HS-27A (cell line): ENCODE data around the gene GRID1.

Experiments used
- DNase-seq: peaks from one replicate; pipeline ENCODE4 v3.0.0-alpha.2; 2012; ENCODE audit warnings: low read depth, missing footprints

Gene GRID1

DNA sequence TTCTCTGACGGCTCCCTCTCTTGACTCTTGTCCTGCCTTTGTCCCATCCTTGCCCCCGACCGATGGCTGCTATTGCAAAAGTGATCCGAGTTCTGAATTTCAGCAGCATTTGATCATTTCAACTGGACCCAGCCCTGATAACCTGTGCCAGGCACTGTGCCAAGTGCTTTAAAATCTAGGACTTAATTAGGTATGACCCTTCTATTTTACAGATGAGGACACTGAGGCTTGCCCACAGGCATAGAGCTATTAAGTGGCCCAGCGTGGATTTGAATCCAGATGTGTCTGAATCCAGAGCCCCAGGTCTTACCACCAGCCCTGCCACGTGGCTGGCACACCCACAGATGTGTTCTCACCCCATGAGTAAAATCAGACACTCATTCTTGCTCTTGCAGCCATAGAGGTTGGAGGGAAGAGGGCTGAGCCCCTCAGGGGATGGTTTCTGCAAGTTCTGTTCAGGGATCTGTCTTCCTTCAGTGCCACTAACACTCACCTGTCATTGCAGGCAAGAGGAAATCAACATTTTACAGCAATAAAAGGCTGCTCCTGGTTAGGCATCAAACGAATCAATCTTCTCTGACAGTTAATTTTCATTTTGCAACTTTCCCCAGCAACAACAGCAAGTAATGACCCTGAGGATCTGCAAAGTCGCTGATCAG is 101.2 kb downstream of the GRID1 start:
- no peak for DNase-seq

DNA sequence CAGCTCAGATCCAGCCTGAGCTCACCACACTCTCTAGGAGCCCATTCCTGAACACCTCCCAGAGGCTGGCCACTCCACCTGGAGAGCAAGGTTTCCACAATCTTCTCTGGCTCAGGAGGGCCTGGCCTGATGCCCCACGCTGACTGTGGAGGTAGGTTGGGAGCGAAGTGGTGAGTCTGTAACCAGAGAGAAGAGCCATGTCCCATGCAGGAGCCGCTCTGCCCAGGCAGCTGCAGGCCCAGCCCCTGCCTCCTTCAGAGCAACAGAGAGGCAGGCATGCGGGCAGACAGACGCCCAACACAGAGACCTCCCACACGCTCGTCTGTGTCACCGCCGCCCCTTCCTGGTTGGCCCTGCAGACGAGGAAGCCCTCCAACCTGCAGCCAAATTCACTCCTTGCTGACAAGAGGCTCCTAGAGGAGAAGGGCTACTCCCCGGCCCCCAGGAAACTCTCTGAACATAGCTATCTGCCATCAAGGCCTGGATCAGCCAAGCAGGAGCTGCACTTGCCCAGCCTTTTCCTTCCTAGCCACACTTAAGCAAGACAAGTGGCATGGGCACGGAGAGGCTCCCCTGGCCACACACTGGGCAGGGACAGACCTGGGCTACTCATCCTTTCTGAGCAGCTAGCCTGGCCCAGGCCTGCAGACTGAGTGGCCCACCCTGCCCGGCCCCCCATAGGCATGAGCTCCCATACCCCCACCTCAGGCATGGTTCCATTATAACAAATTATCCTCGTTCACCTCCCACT is 101.9 kb downstream of the GRID1 start:
- no peak for DNase-seq

DNA sequence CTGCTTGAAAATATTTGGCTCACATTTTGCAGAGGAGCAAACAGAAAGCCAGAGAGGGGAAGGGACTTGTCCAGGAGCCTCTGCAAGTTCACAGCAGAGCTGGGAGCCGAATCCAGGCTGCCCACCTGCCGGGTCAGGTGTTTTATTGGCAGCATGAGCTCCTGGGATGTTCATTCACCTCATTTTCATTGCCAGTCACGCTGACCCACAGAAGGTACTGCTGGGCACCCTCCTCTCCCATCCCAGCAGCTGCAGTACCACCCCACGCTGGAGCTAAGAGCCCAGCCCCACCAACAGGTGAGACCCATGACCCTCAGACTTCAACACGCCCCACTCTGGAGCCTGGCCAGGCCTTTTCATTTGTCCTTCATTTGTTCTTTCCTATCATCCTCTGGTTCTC is 102.7 kb downstream of the GRID1 start:
- DNase-seq = no peak

DNA sequence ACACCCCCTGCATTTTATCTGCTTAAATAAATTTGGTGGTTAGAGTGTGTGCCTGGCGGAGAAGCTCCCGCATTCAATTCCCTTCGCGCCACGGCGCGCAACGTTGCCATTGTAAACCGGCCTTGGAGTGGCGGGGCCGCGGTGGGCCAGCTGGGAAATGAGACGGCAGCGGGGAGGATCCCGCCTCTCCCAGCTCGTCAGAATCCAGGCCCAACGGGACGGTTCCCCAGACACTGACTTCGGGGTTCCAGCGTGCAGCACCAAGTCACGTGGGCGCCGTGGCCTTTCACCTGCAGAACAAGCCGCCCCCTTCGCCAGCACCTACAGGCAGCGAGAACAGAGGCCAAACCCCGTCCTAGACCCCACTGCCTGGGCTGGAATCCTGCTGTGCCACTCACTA is 103.4 kb downstream of the GRID1 start:
- DNase-seq = no peak

DNA sequence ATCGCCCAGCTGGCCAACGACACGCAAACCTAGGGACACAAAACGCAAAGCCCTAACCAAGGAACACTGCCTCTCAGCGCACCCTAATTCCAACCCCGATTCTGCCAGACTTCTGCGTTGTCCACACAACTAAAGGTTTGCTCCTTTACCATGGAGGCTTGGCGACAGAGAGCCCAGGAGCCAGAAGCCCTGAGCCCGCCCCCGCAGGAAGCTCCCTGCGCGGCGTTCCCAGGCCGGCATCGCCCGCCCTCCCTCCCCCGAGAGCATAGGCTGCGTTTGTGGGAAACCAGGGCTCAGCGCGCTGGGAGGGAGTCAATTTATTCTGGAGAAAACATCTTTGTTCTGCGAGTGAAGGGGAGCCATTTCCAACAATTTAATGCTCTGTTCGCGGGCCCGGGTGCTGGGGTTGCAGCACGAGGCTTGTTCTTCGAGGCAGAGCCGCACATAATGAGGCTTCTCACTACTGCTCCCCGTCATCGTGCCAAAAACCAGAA is 103.9 kb downstream of the GRID1 start:
- no peak for DNase-seq

DNA sequence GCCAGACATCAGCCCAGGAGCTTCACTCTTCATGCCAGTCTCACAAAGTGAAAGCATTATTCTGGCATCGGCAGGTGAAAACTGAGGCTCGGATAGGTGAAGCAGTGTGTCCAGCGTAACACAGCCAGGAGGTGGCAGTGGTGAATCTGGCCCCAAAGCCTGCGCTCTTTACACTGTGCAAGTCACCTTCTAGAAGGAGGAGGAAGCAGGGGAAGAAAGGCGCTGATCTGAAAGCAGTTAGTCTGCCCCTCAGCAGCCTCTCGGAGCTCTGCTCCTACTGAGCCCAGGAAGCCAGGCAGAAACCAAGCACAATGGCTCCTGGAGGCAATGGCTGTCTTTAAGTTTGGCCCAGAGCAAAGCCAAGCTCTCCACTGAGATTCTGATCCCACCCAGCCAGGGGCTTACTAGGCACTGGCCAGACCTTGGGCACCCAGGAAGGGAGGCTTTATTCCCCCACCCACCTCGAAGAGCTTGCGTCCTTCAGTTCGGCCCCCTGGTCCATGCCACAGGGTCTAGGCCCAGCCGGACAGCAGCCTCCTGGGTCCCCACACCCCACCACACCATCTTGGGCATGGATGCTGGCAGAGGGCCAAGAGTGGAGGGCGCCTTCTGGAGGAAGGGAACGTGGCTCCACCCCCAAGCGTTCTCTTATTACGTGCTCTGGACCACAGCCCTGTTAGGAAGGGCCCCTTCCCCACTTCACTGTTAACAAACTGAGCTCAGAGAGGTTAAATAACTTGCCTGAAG is 104.5 kb downstream of the GRID1 start:
- no peak for DNase-seq

DNA sequence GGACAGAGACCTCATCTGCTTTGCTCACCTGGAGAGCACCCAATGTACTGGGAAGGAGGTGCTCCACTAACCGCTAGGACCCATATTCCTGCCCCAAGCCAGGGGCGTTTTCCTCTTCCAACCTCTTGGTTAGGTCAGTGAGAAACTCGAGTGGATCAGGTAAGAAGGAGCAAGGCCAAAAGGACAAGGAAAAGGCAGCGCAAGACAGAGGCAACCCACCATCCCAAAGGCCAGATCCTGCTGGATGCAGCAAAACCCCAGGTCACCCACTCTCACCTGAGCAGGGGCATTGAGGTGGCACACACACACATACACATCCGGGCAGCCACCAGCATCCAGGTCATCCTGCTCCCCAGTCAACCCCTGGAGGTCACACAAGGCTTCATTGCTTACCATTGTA is 105.1 kb downstream of the GRID1 start:
- no peak for DNase-seq

DNA sequence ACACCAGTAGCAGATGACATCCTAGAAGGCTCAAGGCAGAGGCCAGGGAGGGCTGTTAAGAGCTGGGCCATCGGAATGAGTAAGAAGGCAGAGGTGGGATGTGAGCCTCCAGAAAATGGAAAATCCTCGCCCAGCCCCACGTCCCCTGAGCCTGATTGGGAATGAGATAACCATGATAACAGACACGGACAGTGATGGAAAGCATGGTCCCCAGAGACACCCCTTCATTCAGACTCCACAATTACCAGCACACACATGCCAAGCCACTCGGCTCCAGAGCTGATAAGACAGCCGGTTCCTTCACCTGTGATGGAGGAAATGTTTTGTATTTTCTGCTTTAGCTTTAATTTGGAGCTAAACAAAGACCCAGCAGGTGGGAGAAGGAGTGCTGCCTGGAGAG is 106.0 kb downstream of the GRID1 start:
- no peak for DNase-seq

DNA sequence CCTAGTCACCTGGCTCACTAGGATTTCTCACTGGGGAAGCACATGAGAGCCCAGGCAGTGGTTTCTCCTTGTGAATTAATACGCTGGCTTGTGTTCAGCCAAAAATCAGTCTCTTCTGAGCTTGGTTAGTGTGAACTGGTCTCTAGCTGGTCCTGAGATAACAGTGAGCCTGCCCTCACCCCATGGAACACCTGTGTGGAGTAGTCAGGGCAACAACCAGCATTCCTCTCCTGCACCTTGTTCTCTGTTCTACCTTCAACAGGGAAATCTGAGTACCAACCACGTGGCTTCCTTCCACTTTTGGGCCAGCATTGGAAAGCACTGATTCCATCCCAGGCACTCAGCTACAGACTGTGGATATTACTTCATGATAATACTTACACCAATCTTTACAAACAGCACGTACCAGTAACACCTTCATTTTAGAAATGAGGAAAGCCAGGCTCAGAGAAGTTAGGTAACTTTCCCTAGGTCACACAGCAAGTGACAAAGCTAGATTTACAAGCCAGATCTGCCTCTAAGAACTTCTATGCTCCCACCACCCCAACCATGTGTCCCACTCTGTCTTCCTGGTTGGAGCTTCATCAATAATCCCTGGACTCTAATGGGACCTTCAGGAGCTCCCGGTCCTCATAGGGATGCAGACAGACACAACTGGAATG is 106.6 kb downstream of the GRID1 start:
- DNase-seq = no peak

DNA sequence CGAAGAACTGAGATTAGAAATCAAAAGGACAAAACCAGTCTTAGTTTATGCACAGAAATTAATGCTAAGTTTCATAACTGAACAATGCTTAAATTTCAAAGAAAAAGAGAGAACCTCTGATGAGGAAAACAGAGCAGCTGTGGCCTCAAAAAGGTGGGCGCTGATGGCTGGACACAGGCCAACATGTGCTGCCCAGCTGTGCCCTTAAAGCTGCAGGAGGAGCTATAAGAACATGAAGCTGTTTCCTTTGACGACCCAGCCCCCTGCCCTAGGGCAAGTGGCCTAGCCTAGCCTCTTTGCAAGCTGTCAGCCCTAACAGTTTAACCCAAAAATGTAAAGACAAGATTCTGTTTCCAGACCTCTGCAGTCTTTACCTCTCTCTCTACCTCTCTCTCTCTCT is 107.7 kb downstream of the GRID1 start:
- no peak for DNase-seq

DNA sequence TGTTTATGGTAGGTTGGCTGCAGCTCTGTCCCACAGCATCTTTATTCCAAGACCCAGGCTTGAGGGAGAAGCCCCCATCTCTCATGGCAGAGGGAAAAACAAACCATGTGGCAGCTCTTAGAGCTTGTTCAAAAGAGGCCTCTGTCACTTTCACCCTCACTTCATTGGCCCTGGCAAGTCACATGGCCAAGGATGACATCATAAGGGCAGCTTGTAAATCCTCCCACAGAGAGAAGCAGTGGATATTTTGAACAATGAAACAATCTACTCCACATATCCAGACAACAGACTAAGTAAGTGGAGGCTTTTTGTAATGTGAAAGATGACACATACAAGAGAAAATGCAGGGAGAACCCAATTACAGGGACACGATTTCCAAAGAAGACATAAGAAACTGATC is 108.1 kb downstream of the GRID1 start:
- no peak for DNase-seq

DNA sequence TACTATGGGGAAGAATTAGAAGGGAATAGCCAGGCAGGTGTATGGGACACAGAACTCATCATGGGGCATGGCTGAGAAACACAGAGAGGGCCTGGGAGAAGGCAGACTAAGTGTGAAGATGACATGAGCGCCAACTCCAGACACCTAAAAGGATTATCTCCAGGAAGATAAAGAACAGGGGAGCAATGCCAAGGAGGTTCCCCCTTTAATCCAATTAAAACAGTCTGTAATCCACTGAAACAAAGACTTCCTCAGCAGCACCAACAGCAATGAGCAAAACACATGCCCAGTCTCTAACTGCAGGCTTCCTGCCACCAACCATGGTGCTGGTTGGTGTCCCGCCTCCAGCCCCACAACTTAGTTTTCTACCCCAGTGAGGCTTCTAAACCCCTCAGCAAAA is 108.9 kb downstream of the GRID1 start:
- DNase-seq = no peak

DNA sequence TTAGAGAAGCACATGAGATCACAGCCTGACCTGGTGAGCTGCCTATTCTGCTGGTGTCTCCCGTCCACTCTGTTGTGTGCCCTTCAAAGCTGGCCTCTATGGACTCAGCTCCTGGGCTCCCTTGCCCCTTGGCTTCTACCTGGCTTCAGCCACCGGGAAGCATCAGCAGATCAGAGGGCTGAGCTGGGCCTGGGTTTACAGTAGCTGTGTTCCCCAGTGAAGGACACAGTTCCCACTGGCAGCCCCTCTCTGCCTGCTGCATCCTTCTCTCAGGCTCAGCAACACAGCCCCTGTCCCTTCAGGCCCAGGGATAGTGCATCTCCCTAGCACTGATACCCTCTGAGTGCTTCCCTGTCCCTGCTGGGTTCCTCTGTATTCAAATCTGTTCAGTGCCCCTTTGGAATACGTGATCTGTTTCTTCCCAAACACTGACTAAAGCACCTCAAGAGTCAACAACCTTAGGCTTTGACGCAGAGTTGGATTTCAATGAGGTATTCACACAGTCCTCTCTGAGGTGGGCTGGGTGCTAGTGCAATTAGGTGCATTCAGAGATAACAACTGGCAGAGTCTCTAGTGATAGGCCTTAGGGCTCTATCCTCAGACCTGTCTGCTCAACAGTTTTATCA is 109.8 kb downstream of the GRID1 start:
- DNase-seq = no peak

DNA sequence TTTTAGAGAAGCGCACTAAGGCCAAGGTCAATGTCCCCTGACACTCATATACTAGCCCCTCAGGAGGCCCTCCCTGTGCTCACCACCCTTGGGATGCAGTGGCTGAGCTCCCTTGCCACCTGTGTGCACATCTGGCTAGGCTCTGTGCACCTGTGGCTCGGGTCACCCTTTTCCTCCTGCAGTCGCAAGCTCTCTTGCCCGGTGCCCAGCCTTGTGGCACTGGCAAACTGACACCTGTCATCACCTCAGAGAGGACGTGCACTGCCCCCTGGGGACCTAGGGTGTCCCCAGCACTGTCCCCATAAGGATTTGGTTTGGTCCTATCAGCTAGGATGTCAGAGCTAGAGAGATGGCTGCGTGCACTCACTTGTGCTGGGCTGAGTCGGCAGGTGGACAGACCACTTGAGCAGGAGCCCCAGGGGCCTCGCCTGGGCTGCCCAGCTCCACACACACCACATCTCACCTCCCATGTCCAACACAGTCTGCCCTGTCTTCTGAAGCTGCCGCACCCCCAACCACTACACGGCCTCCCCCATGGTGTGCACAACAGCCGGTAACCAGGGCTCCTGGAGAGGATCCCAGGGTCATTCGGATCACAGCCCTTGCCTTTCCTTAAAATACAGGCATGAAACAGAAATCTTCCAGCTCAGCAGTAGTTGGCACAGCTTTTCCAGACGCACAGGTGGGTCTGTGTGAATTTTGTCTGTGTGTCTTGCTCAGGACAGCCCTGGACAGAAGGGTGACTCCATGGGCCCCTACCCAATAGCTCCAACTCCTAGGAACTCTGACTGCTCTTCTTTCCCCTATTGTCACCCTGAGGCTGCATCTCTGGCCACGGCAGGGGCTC is 111.0 kb downstream of the GRID1 start:
- DNase-seq = no peak

DNA sequence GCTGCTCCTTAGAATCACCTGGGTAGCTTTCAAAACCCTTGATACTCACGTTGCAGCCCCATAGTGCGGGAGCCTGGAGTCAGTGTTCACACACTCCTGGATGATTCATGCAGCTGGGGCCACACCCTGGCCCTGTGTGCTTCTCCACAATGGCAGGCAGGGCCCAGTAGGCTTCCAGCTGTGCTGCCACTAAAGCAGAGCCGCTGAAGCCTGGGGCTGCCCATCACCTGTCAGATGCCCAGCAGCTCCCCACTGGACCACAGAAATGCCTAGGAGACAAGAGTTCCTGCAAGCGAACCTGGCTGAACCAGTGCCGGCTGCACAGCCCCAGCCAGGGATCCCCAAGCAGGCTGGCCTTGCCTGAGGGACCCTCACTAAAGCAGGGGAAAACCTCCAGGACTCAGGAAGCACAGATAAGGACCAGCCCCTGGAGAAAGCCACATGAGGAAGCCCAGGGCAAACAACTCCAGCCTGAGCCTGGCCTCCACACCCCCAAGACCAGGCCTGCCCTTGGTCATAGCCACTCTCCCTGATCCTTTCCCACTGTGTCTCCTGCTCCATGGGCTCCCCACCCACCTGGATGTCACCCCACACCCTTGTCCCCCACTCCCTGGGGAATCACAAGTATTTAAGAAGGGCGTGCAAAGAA is 111.9 kb downstream of the GRID1 start:
- no peak for DNase-seq

DNA sequence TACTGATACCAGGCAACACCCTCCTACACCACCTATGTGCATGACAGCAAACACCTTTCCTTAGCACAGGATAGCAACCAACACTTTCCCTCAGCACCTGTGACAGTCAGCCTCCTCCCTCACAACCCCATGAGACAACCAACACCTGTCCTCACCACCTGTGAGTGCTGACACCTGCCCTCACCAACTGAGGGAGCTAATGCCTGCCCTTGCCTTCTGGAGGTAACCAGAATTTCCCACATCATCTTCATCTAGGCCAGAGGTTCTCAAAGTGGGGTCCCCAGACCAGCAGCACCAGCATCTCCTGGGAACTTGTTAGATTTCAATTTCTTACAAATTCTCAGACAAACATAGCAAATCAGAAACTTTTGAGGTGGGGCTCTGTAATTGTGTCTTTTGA is 112.5 kb downstream of the GRID1 start:
- DNase-seq = no peak

DNA sequence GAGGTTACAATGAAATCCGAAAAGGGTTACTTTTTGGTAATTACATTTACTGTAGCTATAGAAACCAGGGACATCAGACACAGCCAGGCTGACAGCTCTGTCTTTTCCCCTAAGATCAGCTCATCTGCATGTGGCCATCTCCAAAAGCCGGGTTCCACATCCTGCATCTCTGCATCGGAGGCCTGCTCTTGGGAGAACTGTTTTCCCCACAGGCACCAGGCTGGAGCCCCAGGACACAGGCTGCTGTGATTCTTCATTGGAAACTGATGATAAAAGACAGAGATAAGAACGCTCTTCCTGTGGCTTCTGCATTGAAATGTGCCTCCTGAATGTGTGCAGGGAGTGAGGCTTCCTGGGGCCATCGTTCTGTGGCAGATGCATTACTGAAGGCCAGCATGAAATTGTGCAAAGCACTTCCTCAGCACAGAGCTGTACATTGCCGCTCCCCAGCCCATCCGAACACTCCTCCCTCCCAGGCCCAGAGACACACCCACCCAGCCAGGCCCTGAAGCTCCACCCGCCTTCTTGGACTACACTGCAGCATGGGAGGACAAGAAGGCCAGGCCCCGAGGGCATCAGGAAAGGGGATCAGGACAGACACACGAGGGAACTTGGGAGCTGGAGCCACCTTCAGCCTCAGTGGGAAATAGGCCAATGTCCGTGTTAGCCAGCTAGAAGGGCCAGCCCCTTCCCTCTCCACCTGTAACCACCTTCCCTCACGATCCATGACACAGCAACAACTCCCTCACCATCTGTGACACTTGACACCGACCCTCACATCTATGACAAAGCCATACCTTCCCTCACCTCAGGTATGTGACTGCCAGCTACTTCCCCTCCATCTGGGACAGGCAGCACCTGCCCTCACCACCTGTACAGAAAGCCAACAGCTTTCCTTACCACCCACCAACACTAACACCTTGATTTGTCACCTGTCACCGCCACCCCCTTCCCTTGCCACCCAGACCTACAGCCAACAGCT is 113.2 kb downstream of the GRID1 start:
- no peak for DNase-seq

DNA sequence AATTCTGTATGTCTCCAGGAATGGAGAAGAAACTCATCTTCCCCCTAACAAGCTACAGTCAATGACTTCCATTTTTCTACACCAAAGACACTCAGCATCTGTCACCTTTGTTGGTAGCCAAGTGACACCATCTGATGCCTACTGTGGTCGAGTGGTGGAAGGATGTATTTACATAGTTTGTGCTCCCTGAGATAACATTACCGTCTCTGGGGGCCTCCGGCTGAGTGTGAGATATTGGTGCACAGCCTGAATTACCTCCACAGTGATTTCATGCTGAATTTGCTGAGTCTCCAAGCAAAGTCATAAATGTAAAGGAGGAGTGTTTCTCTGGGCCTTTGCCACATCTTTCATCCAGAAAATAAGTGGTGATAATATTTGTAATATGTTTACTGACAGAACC is 114.0 kb downstream of the GRID1 start:
- DNase-seq = no peak

DNA sequence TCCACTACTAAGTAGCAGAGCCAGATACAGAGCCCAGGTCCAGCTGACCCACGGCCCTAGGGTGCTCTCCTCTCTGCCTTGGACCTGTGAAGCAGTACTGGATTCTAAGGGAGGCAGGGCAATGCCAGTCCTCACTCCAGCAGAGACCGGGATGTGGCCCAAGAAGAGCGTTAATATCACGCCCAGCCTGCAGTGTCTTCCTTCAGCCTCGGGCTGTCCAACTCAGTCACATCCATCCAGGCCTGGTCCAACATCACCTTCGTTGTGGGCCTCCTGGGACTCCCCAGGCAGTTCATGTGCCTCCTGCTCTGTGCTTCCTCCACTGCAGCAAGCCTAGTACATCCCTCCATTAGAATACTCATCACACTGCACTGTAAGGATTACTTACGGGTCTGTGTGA is 114.5 kb downstream of the GRID1 start:
- no peak for DNase-seq
